Measurements from ENCODE around the gene GPR156. TPM values are rescaled to one million over a fixed set of nuclear protein-coding genes. Genes with fewer than 3 reads are reported as not detected.
A peak's percentile ranks its signal among the peaks of the same experiment; 100 is the strongest.

The GPR156 gene
- total RNA-seq, 1 donor = 0.90 TPM

- TF ChIP-seq CTCF (IDR thresholded peaks at IDR 0.05; ENCODE audit: insufficient read depth, low read length) = no peak
- no peak for DNase-seq (ENCODE audit: low read depth)
- H3K4me3 ChIP-seq (ENCODE audit: low read depth, low read length) = no peak overlapping the region
Observed at GRCh38 chr3:120168611-120169010, 116.4 kb downstream of the GPR156 start.

GRCh38 chr3:120168038-120168437 is 117.0 kb downstream of the GPR156 start:
- DNase-seq (ENCODE audit: low read depth) = no peak
- no peak for TF ChIP-seq CTCF (IDR thresholded peaks at IDR 0.05; ENCODE audit: insufficient read depth, low read length)
- no peak overlapping the region for H3K4me3 ChIP-seq (ENCODE audit: low read depth, low read length)

GRCh38 chr3:120167488-120167887 is 117.5 kb downstream of the GPR156 start:
- no peak for DNase-seq (ENCODE audit: low read depth)
- no peak overlapping the region for H3K4me3 ChIP-seq (ENCODE audit: low read depth, low read length)
- TF ChIP-seq CTCF (IDR thresholded peaks at IDR 0.05; ENCODE audit: insufficient read depth, low read length) = no peak

GRCh38 chr3:120163816-120164215 is 121.2 kb downstream of the GPR156 start:
- DNase-seq (ENCODE audit: low read depth) = no peak
- TF ChIP-seq CTCF (IDR thresholded peaks at IDR 0.05; ENCODE audit: insufficient read depth, low read length) = no peak

GRCh38 chr3:120163026-120163425 is 122.0 kb downstream of the GPR156 start:
- TF ChIP-seq CTCF (IDR thresholded peaks at IDR 0.05; ENCODE audit: insufficient read depth, low read length) = no peak
- H3K4me3 ChIP-seq (ENCODE audit: low read depth, low read length) = no peak overlapping the region
- no peak for DNase-seq (ENCODE audit: low read depth)

More at GRCh38 chr3:120163816-120164215, 121.2 kb downstream of the GPR156 start:
- H3K4me3 ChIP-seq (ENCODE audit: low read depth, low read length) = no peak overlapping the region

- TF ChIP-seq CTCF (IDR thresholded peaks at IDR 0.05; ENCODE audit: insufficient read depth, low read length) = no peak
- peak; percentile 59 for DNase-seq (ENCODE audit: low read depth)
- no peak overlapping the region for H3K4me3 ChIP-seq (ENCODE audit: low read depth, low read length)
Observed at GRCh38 chr3:120162400-120162799, 122.6 kb downstream of the GPR156 start.

- DNase-seq (ENCODE audit: low read depth) = no peak
- TF ChIP-seq CTCF (IDR thresholded peaks at IDR 0.05; ENCODE audit: insufficient read depth, low read length) = no peak
- no peak overlapping the region for H3K4me3 ChIP-seq (ENCODE audit: low read depth, low read length)
Observed at GRCh38 chr3:120161902-120162301, 123.1 kb downstream of the GPR156 start.
